Activated CD4-positive, alpha-beta T cell treated with anti-CD3 and anti-CD28 coated beads for 24 hours (primary cell): ENCODE results near the gene A1CF.

Source experiments
- DNase-seq, 2 donors: peaks; one replicate each; pipeline ENCODE4 v3.0.0-alpha.2; 2020; ENCODE audit warnings: low read depth in 2 of 2

A1CF gene

GRCh38 chr10:50861370-50861769 is 24.1 kb downstream of the A1CF start:
- DNase-seq = no peak

- DNase-seq = no peak
Observed at GRCh38 chr10:50857579-50857978, 27.8 kb downstream of the A1CF start.

DNA sequence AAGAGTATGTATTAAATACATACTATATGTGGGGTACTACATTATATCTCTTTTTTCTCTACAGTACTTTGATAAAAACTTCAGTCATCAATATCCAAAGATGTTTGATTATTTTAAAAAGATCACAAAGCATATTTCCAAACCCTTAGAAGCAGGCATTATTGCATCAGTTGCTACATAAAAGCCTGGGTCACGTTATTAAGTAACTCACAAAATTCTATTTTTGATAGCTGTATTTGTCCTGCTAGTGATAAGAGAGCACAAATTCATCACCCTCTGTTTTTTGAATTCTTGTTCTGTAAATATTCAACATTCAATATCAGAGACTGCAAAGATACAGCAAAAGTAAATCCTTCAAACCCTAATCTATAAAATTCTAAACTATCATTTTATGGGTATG is 30.0 kb downstream of the A1CF start:
- no peak for DNase-seq

GRCh38 chr10:50855015-50855414 is 30.4 kb downstream of the A1CF start:
- DNase-seq = no peak

- no peak for DNase-seq
Observed at GRCh38 chr10:50853557-50853956, 31.9 kb downstream of the A1CF start.

- DNase-seq = no peak
Observed at GRCh38 chr10:50851884-50852671, 33.3 kb downstream of the A1CF start.

DNA sequence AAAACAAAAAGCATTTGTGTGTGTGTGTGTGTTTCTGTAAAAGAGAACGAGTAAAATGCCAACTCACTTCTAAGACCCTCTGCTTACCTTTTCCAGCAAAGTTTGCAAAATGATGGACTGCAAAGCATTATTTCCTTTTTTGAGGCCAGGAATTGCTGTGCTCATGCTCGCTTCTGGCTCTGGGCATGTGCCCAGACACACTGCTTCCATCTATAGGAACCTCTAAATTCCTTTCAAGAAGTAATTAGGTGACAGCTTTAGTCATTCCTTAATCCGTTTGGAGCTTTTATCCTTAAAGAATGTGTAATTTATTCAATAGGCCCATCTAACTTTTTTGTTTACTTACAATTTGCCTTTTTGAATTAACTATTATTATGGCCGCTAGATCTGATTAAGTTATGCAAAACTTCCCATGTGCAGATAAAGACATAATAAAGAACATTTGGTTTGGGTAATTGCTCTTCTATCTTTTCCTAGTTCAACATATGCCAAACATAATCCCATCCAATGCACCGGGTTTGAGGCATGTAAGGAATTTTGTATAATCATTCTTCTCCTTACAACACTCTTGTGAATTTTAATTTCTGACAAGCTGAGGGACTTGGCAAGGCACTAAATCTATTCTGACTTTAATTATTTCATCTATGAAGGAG is 34.7 kb downstream of the A1CF start:
- DNase-seq = no peak

DNA sequence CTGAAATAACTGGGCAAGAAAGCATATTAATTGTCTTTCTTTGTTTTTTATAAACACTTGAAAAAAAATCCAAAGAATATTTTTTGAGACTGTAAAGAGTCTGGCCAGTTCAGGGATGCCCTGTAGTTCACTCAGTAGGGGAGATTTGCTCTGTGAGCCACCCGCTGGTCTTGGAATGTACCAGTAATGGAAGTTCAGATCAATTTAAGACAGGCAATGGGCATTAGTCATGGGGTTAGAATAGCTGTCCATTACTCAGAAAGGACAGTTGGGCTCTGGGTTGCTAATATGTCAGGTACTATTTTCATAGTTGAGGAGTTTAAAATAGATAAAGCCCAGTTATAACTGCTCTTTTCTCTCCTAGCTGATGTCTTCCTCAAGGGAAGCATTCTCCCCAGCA is 38.7 kb downstream of the A1CF start:
- no peak for DNase-seq

DNA sequence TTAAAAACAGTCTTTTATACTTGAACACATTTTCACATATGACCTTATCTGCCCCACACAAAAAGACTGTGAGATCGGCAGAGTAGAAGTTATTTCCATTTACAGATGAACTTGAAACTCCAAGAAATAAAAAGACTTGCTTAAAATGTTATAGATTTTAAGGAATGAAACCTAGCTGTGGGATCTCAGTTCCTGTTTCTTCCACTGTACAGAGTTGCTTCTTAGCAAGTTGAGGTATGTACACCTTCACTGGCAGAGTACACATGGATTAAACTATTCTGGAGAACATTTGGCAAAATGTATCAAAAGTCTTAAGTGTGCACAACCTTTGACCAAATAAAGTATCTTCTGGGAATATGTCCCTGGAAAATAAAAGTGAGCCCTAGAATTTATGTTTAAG is 48.3 kb downstream of the A1CF start:
- no peak for DNase-seq

GRCh38 chr10:50832171-50832751 is 53.2 kb downstream of the A1CF start:
- DNase-seq = no peak

GRCh38 chr10:50830066-50830465 is 55.4 kb downstream of the A1CF start:
- DNase-seq = no peak

DNA sequence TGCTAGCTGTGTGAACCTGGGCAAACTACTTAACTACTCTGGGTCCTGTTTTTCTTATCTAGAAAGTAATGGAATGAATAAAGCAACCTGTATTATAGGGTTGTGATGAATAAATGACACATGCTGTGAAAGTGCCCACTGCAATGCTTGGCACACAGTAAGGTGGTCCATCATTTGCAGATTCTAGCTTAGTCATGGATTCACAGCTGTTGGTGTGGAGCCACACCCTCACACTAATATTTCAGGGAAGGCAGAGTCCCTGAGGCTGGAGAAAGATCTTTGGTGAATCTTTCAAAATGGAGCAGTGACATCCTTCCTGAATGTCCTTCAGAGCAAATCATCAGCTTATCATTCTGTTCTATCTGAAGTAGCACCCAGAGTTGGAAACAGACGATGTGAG is 60.6 kb downstream of the A1CF start:
- no peak for DNase-seq

- DNase-seq = no peak
Observed at GRCh38 chr10:50823789-50824188, 61.6 kb downstream of the A1CF start.

GRCh38 chr10:50809596-50809995 is 75.8 kb downstream of the A1CF start:
- no peak for DNase-seq

GRCh38 chr10:50807851-50808776 is 77.3 kb downstream of the A1CF start:
- DNase-seq = no peak

GRCh38 chr10:50805981-50806622 is 79.3 kb downstream of the A1CF start:
- no peak for DNase-seq

DNA sequence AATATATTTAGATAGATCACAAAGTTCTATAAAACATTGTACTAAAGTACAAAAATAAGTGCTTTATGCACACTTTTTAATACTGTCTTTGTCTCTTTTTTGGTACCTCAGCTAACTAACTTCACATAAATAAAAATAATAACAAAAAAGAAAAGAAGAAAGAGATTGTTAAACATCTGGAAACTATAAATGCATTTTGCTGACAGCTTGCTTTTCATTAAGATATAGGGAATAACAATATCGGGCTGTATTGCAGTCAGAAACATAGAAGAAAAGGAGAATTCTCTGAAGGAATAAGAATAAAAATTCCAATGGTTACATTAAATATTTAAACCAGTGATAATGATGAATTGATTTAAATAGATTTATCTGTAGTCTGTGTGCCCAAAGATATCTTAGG is 85.8 kb downstream of the A1CF start:
- no peak for DNase-seq

DNA sequence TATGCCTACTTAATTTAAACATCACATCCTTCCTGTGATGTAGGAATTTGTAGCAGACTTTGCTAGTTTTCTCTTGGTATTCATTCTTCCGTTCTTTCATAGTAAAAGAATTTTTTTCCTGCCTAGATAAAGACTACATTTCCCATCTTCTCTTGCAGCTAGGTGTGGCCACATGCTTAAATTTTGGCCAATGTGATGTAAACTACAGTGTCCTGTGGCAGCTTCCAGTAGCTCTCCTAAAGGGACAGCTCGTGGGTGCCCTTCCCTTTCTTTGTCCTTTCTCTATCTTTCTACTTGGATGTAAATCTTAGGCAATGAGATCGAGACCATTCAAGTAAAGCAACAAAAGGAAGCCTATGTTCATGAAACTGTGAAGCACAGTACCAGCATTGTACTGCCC is 87.1 kb downstream of the A1CF start:
- DNase-seq = no peak

GRCh38 chr10:50796693-50797092 is 88.7 kb downstream of the A1CF start:
- no peak for DNase-seq

- DNase-seq = no peak
Observed at GRCh38 chr10:50794490-50794889, 90.9 kb downstream of the A1CF start.
